K562 (cell line): ENCODE measurements around the gene CTNNA3. TPM values are rescaled to one million over a fixed set of nuclear protein-coding genes. Genes with fewer than 3 reads are reported as not detected.

Experiments
- ATAC-seq: fragments of 200-7000 bp; cut with Tn5 transposase; 3 replicates; pipeline ENCODE4 v1.9.1; 2020; ENCODE audit warnings: moderate library complexity
- BruUV-seq: library from RNA; stranded (reverse); fragments of 400-500 nt; replicated peaks from 2 replicates; lab custom pipeline; 2021; lab: Mats Ljungman, UMichigan
- CTCF ChIA-PET: fragments of 300-600 bp; formaldehyde crosslinking; extraction: SDS; loops from one replicate; lab custom pipeline; 2021; ENCODE audit warnings: low intra/inter-chr PET ratio; lab: Yijun Ruan, JAX
- POLR2A ChIA-PET: fragments of 300-600, 350-650 bp; sonication (Branson Sonifier 250); formaldehyde crosslinking; extraction: SDS; loops from one replicate; lab custom pipeline; 2021; ENCODE audit warnings: antibody characterized with exemption, inconsistent platforms; lab: Yijun Ruan, JAX
- DNase-seq, 4 experiments: peaks; one replicate each; pipeline versions ENCODE4 v3.0.0 to v3.0.0-alpha.2; 2011 to 2018; ENCODE audit warnings: low spot score in 3 of 4, mixed read lengths in 3 of 4; ENCODE audit errors: extremely low read depth in 1 of 4
- FAIRE-seq: peaks from 2 replicates; lab custom pipeline; 2011; peaks lifted over from hg19 to GRCh38; lab: Jason Lieb, UNC
- H2AFZ ChIP-seq: 2 replicates; pipeline ENCODE4 v1.6.0; 2011; ENCODE audit warnings: low read depth, low read length, control low read depth, inconsistent platforms
- H3K27ac ChIP-seq: fragments of 200-600 bp; 3 replicates; pipeline ENCODE4 v1.8.0; 2011; ENCODE audit warnings: low read depth, mild to moderate bottlenecking, control low read depth, inconsistent platforms, low read length, moderate library complexity, mixed read lengths; ENCODE audit errors: extremely low read depth
- H3K27me3 ChIP-seq, 2 experiments: fragments of 300-600 bp in 1 of 2; 2 replicates in 1 of 2; 3 replicates in 1 of 2; pipeline versions ENCODE4 v1.6.0 to v1.8.0; 2011; ENCODE audit warnings: inconsistent platforms in 2 of 2, low read length in 2 of 2, mild to moderate bottlenecking in 1 of 2, mixed read lengths in 1 of 2, moderate library complexity in 1 of 2; ENCODE audit not compliant: control insufficient read depth in 2 of 2, insufficient read depth in 2 of 2
- H3K36me3 ChIP-seq: fragments of 300-600 bp; 3 replicates; pipeline ENCODE4 v1.8.0; 2011; ENCODE audit warnings: mild to moderate bottlenecking, low read length, inconsistent platforms; ENCODE audit not compliant: control insufficient read depth, insufficient read depth
- H3K4me1 ChIP-seq, 2 experiments: fragments of 200-600 bp in 1 of 2; replicated peaks in 1 of 2; 2 replicates in 1 of 2; 3 replicates in 1 of 2; pipeline versions ENCODE4 v1.5.1 to v1.8.0; 2011; ENCODE audit warnings: inconsistent platforms in 2 of 2, low read length in 2 of 2, mild to moderate bottlenecking in 1 of 2, mixed read lengths in 1 of 2, moderate library complexity in 1 of 2; ENCODE audit not compliant: control insufficient read depth in 2 of 2, insufficient read depth in 2 of 2
- H3K4me2 ChIP-seq: 2 replicates; pipeline ENCODE4 v1.6.1; 2011; ENCODE audit warnings: low read length, control low read depth, inconsistent platforms, mixed read lengths; ENCODE audit not compliant: insufficient read depth
- H3K4me3 ChIP-seq: fragments of 200-600 bp; sonication (generic), shearing (Covaris generic); 2 replicates; pipeline ENCODE4 v1.5.1; 2016; ENCODE audit warnings: control low read depth, inconsistent platforms
- H3K79me2 ChIP-seq: fragments of 200-600 bp; 3 replicates; pipeline ENCODE4 v1.8.0; 2011; ENCODE audit warnings: low read length, inconsistent platforms; ENCODE audit not compliant: control insufficient read depth, insufficient read depth
- H3K9ac ChIP-seq, 2 experiments: 2 replicates each; pipeline versions ENCODE4 v1.6.0 to v1.6.1; 2011; ENCODE audit warnings: low read depth in 2 of 2, low read length in 2 of 2, control low read depth in 1 of 2, inconsistent platforms in 1 of 2, mild to moderate bottlenecking in 1 of 2, mixed read lengths in 1 of 2; ENCODE audit not compliant: insufficient read depth in 1 of 2
- H3K9me1 ChIP-seq: one replicate; pipeline ENCODE4 v1.6.0; 2011; ENCODE audit warnings: inconsistent platforms, mild to moderate bottlenecking, low read length, moderate library complexity; ENCODE audit not compliant: control insufficient read depth, insufficient read depth
- H3K9me3 ChIP-seq: replicated peaks from 2 replicates; pipeline ENCODE4 v1.5.1; 2011; ENCODE audit warnings: low read depth, low read length, inconsistent platforms; ENCODE audit not compliant: control insufficient read depth, insufficient read depth
- H4K20me1 ChIP-seq: replicated peaks from 2 replicates; pipeline ENCODE4 v1.6.1; 2011; ENCODE audit warnings: low read length, inconsistent platforms, mixed read lengths; ENCODE audit not compliant: control insufficient read depth, insufficient read depth
- LCOR ChIP-seq: sonication (generic); formaldehyde crosslinking; IDR thresholded peaks from 2 replicates; pipeline ENCODE4 v1.8.0; 2022; ENCODE audit warnings: mild to moderate bottlenecking, missing genetic modification reagents
- MTA1 ChIP-seq: fragments of 450-650 bp; IDR thresholded peaks from 2 replicates; pipeline ENCODE4 v1.6.1; 2017; ENCODE audit warnings: borderline replicate concordance
- PPARD ChIP-seq: fragments of 250-450 bp; sonication (Bioruptor Pico); IDR thresholded peaks from 2 replicates; pipeline ENCODE4 v1.8.0; 2022; ENCODE audit warnings: inconsistent platforms, mild to moderate bottlenecking, moderate library complexity
- TBP ChIP-seq: optimal IDR thresholded peaks from 2 replicates; pipeline ENCODE3; 2011; ENCODE audit warnings: low read depth, low read length, improper control_type of control experiment
- TEAD1 ChIP-seq, 2 experiments: fragments of 450-650 bp in 1 of 2; sonication (generic) in 1 of 2; formaldehyde crosslinking; IDR thresholded peaks; 2 replicates each; pipeline versions ENCODE4 v1.4.0 to v1.8.0; 2020 to 2022; ENCODE audit warnings: mild to moderate bottlenecking in 2 of 2, missing genetic modification reagents in 1 of 2
- THRA ChIP-seq: fragments of 450-650 bp; IDR thresholded peaks from 2 replicates; pipeline ENCODE4 v1.6.1; 2017; ENCODE audit warnings: mild to moderate bottlenecking, moderate library complexity
- XRCC3 ChIP-seq: fragments of 450-650 bp; IDR thresholded peaks from 2 replicates; pipeline ENCODE4 v1.6.1; 2017; ENCODE audit warnings: mild to moderate bottlenecking, moderate library complexity
- XRCC4 ChIP-seq: IDR thresholded peaks from one replicate; pipeline ENCODE4 v1.6.1; 2011; ENCODE audit not compliant: insufficient read depth, insufficient read length; ENCODE audit errors: extremely low read depth
- ZC3H4 ChIP-seq: sonication (generic); formaldehyde crosslinking; IDR thresholded peaks from 2 replicates; pipeline ENCODE4 v1.9.0; 2021; ENCODE audit warnings: missing genetic modification reagents, borderline replicate concordance
- WGBS: fragments of 100-300 bp; shearing (Covaris generic); methylation state at CpG from one replicate; pipeline ENCODE4 v1.1.6; 2016; ENCODE audit warnings: low coverage, mixed read lengths; ENCODE audit not compliant: insufficient coverage; ENCODE audit errors: missing lambda C conversion rate; 5-methylcytosine and 5-hydroxymethylcytosine counted together
- in situ Hi-C: fragments of 300-500 bp; cut with MboI; formaldehyde crosslinking; loops from 4 replicates; pipeline ENCODE4 v1.15.0; 2018; ENCODE audit warnings: inconsistent platforms, mixed read lengths
- intact Hi-C: fragments of 100-400 bp; cut with micrococcal nuclease; formaldehyde crosslinking; loops from 2 replicates; pipeline ENCODE4 v1.14.2; 2022
- polyA plus RNA-seq, 8 experiments: library from polyadenylated mRNA; depleted of rRNA in 4 of 8; stranded (reverse) in 5 of 8; unstranded in 3 of 8; fragments of >200 nt; fragmentation: Nextera tagmentation in 2 of 8; fragmentation: Illumina TruSeq in 1 of 8; extraction: Ambion mirVana in 2 of 8; extraction: Trizol in 1 of 8; gene quantifications; 2 replicates each; pipeline versions ENCODE4 v1.2.1 to v1.2.3, GENCODE V29; 2011 to 2014; ENCODE audit warnings: inconsistent platforms in 1 of 8, missing spikeins in 1 of 8
- total RNA-seq, 7 experiments: library from RNA; depleted of rRNA in 6 of 7; stranded (reverse); fragments of >200 nt in 6 of 7; fragmentation: Illumina TruSeq in 2 of 7; extraction: Trizol in 2 of 7; gene quantifications; 2 replicates each; pipeline versions ENCODE4 v1.2.1 to v1.2.3, GENCODE V29; 2011 to 2021; ENCODE audit warnings: low replicate concordance in 1 of 7
- TF ChIP-seq, protein P1 (sequence below): fragments of 250-450 bp; sonication (Bioruptor Pico); IDR thresholded peaks from 2 replicates; pipeline ENCODE4 v1.8.0; 2022; ENCODE audit warnings: moderate library complexity, mild to moderate bottlenecking, inconsistent platforms

Gene CTNNA3
- total and polyA plus RNA-seq, 9 of the 15 experiments (the other 6 are each of a cell fraction or from before 2014, with no cell fraction given): 0.04 TPM; not detected in 8

- FAIRE-seq: no peak
- no peak overlapping the region for H2AFZ ChIP-seq
- no peaks in the 10 kb centered on the region for H3K27me3 ChIP-seq
- no peak overlapping the region for H3K4me3 ChIP-seq
- no peak overlapping the region for H3K27ac ChIP-seq
- H3K4me1 ChIP-seq: no peaks in the 10 kb centered on the region
- no peaks in the 10 kb centered on the region for H3K79me2 ChIP-seq
- ChIA-PET POLR2A (no interaction called here), CTCF (no interaction called here)
- DNase-seq: no peak
- ATAC-seq: no peak
- intact Hi-C loops (no loop called here), in situ Hi-C loops (no loop called here)
- no peak overlapping the region for H3K9ac ChIP-seq
- TF ChIP-seq LCOR (CRISPR knock-in tag): no peak
- H3K36me3 ChIP-seq: no peaks in the 10 kb centered on the region
- no peak overlapping the region for H3K4me2 ChIP-seq
- H4K20me1 ChIP-seq: no peaks in the 10 kb centered on the region
- 0 out of 2 replicates have a peak, but pooled peaks cover 1% of the 10 kb centered on the region for H3K9me3 ChIP-seq
- H3K9me1 ChIP-seq: no peaks in the 10 kb centered on the region
- BruUV-seq: no TSS peak
These were observed 154.6 kb downstream of the CTNNA3 start for GRCh38 chr10:67541411-67541810.

GRCh38 chr10:67539312-67539711 lies 156.7 kb downstream of the CTNNA3 start:
- H3K9me1 ChIP-seq: no peaks in the 10 kb centered on the region
- ChIA-PET CTCF (no interaction called here), POLR2A (no interaction called here)
- H3K79me2 ChIP-seq: no peaks in the 10 kb centered on the region
- H3K27ac ChIP-seq: no peak overlapping the region
- no peak for DNase-seq
- H3K9me3 ChIP-seq: 0 out of 2 replicates have a peak, but pooled peaks cover 1% of the 10 kb centered on the region
- no TSS peak for BruUV-seq
- no peaks in the 10 kb centered on the region for H3K4me1 ChIP-seq
- no peaks in the 10 kb centered on the region for H4K20me1 ChIP-seq
- TF ChIP-seq MTA1: no peak
- TF ChIP-seq XRCC4: no peak
- no peak for TF ChIP-seq THRA
- TF ChIP-seq, protein P1, sequence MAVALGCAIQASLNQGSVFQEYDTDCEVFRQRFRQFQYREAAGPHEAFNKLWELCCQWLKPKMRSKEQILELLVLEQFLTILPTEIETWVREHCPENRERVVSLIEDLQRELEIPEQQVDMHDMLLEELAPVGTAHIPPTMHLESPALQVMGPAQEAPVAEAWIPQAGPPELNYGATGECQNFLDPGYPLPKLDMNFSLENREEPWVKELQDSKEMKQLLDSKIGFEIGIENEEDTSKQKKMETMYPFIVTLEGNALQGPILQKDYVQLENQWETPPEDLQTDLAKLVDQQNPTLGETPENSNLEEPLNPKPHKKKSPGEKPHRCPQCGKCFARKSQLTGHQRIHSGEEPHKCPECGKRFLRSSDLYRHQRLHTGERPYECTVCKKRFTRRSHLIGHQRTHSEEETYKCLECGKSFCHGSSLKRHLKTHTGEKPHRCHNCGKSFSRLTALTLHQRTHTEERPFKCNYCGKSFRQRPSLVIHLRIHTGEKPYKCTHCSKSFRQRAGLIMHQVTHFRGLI: no peak
- TF ChIP-seq TBP: no peak
- TF ChIP-seq TEAD1 (CRISPR knock-in tag; IDR thresholded peaks at IDR 0.05): no peak
- no peak for TF ChIP-seq ZC3H4
- no peak for TF ChIP-seq PPARD (CRISPR knock-in tag)
- no peak for TF ChIP-seq XRCC3
- no peak for ATAC-seq
- H2AFZ ChIP-seq: no peak overlapping the region
- in situ Hi-C loops: no loop called here
- intact Hi-C loops: no loop called here
- H3K4me3 ChIP-seq: no peak overlapping the region
- no peak for FAIRE-seq
- no peaks in the 10 kb centered on the region for H3K27me3 ChIP-seq
- 2% methylated on average over 6 of the region's 6 CpGs for WGBS
- no peaks in the 10 kb centered on the region for H3K36me3 ChIP-seq
- H3K4me2 ChIP-seq: no peak overlapping the region
- no peak overlapping the region for H3K9ac ChIP-seq
